Daoy (cell line): Measurements from ENCODE around the gene SPACA4. TPM values are rescaled to one million over a fixed set of nuclear protein-coding genes. Genes with fewer than 3 reads are reported as not detected.

Experiments used
- DNase-seq: peaks from one replicate; pipeline ENCODE4 v3.0.0-alpha.2; 2015; ENCODE audit warnings: low read depth
- total RNA-seq: library from RNA; depleted of rRNA; stranded (reverse); fragments of >200 nt; shearing (Covaris generic); gene quantifications from 2 replicates; pipeline ENCODE4 v1.2.3, GENCODE V29; 2014

Gene SPACA4
- total RNA-seq, 1 experiment from 2014 or later, result not detected

- DNase-seq, result peak; percentile 46
These were observed 9.7 kb upstream of the SPACA4 start for GRCh38 chr19:48596679-48597465.

DNA sequence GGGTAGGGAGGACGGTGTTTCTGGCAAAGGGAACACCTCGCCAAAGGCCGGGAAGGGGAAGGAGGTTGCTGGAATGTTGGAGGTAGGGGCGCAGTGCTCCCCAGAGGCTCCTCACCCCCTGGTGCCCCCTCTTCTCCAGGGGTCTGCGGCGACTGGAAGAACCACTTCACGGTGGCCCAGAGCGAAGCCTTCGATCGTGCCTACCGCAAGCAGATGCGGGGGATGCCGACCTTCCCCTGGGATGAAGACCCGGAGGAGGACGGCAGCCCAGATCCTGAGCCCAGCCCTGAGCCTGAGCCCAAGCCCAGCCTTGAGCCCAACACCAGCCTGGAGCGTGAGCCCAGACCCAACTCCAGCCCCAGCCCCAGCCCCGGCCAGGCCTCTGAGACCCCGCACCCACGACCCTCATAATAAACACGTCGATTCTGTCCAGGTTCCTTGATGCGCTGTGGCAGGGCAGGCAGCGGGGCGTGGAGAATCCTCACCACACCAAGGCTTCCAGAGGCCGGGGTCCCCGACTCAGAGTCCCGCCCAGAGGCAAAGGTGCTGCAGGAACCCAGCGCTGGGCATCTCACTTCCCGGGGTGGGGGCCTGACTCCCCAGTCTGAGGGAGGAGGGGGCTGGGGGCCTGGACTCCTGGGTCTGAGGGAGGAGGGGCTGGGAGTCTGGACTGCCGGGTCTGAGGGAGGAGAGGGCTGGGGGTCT lies 7.4 kb upstream of the SPACA4 start:
- no peak for DNase-seq

DNA sequence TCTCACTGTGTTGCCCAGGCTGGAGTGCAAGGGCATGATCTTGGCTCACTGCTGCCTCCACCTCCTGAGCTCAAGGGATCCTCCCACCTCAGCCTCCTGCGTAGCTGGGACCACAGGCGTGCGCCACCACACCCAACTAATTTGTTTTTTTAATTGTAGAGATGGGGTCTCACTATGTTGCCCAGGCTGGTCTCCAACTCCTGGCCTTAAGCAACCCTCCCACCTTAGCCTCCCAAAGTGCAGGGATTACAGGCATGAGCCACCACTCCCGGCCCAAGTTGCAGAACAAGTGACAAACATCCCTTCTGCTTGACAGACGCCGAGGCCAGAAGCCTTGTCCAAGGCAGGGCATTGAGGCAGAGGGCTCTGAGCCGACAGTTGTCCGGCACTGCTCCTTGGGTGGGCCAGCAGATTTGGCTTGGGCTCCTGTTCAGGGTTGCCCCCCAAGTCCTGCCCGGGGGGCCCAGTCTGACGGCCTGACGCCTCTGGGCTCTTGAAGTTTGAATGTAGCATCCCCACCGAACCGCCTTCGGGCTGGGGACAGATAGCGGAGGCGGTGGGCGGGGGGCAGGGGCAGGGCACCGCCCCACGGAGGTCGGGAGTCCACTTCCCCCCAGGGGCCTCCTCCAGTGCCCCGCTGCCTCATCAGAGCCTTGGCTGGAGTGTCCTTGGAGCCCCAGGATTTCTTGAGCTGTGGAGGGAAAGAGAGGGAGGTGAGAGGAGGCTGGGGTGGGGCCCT lies 5.7 kb upstream of the SPACA4 start:
- DNase-seq, result no peak

DNA sequence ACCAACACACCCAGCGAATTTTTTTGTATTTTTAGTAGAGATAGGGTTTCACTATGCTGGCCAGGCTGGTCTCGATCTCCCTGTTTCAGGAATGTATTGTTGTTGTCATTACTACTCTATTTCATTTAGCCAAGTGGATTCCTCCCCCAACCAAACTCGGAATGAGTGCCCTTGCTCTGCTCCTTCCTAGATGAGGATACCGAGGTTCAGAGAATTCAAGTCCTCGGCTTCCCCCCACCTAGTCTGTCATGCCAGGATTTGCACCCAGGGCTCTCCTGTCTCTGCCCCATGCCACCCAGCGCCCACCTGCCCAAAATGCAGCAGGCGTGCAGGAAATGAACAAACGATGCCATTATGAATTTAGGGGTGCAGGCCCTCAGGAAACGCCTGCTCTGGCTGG lies 3.5 kb upstream of the SPACA4 start:
- DNase-seq, result no peak

GRCh38 chr19:48603449-48603848 lies 3.1 kb upstream of the SPACA4 start:
- DNase-seq, result no peak

DNA sequence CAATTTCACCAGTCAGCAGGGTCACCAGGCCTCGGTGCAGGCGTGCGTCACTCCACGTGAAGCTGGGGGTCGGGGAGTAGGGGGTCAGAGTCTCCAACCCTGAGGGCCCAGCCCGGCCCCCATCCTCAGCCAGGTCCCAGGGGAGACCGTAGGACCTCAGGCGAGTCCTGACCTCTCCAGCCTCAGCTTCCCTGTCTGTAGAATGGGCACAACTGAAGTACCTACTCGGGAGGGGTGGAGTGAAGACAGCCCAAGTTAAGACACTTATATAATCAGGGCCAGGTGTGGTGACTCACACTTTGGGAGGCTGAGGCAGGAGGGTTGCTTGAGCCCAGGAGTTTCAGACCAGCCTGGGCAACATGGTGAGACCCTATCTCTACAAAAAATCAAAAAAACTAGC lies 2.7 kb upstream of the SPACA4 start:
- DNase-seq, result no peak

- DNase-seq, result no peak
These were observed 815 bp downstream of the SPACA4 start for GRCh38 chr19:48607359-48607755.

DNA sequence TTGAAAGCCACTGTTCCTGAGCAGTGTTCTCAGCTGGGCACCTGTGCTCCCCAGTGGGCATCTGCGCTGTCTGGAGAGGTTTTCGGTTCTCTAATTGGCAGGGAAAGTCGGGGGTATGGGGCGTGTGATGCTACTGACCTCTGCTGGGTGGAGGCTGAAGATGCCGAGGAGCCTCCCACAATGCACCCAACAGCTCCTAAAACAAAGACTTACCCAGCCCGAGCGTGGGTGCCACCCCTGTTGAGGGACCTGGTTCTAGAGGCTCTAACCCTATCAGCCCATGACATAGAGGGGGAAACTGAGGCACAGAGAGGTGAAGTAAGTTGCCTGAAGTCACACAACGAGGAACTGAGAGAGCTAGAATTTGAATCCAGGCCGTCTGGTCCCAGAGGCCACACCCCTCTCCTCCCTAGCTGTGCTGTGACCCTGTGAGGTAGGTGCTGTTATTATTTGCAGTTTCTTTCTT lies 2.3 kb downstream of the SPACA4 start:
- DNase-seq, result peak; percentile 70

GRCh38 chr19:48609571-48610108 lies 3.1 kb downstream of the SPACA4 start:
- DNase-seq, result no peak

- DNase-seq, result no peak
These were observed 5.3 kb downstream of the SPACA4 start for GRCh38 chr19:48611872-48612271.

DNA sequence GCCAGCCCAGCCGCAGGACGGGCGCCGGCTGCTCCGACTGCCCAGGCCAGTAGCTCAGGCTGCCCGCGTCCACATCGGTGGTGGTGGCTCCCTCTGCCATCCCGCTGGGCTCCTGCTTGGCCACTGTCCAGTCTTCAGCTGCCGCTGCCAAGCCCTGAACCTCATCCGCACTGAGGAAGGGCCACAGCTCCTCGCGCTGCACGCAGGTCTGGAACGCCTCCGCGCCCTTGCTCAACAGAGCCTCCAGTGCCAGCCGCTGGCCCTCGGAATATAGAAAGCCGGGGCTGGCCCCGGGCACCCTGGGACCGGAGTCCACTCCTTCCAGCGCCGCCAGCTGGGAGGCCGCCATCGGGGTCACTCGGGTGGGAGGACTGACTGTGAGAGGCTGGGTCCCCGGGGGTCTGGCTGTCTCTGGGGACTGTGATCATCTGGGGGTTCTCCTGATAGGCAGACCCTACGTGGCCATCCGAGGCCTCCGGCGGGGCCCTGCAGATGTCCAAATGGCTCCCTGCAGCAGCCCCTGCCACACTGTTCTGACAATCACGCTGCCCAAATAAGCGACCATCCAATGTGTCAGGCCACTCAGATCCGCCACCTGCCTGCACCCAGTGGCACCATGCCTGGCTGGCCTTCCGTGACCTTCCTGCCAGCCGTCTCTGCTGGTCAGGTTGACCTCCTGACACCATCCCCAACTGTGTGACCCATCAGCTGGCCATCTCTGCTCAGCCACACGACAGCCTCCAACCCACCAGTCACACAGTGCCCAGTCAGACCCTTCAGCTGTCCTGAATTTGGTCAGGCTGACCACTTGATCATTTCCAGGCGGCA lies 6.7 kb downstream of the SPACA4 start:
- DNase-seq, result no peak

GRCh38 chr19:48613852-48614435 lies 7.4 kb downstream of the SPACA4 start:
- DNase-seq, result no peak

GRCh38 chr19:48614436-48615230 lies 8.1 kb downstream of the SPACA4 start, which contains the start of gene FAM83E:
TSS of gene FAM83E (minus strand) at chr19:48615076. CDS start at chr19:48613372, 1,704 bp downstream.
- DNase-seq, result peak; percentile 46

DNA sequence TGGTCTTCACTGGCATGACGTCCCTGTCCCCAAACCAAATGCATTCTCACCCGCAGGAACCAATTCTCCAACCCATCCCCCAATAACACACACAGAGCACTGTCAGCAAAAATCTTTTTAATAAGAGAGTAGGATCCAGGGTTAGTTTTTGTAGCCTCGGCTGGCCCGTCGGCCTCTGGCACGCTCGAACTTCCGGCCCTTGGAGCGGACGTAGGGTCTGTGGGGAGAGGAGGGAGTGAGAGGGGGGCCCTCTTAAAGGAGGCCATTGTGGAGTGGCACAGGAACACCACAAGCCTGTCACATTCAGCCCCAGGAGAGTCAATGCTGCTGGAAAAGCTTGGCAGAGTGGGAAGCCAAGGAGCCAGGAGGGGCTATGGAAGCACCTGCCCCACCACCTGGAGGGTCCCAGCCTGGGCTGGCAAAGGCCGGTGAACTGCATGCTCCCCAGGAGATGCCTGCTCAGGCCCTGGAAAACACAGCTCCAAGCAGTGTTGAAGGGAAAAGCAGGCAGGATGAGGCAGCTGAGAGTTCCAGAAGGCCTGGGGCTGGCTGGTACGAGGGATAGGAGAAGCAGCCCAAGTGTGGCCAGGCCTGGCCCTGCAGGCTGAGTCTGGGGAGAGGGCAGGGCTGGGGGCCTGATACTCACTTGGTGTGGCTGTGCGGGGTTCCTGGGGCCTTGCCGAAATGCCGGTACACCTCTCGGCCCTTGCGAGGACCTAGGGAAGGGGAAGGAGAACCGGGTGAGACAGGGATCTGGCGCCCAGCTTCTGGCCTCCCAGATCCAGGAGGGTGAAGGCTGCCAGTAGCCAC lies 8.9 kb downstream of the SPACA4 start:
- DNase-seq, result no peak

- DNase-seq, result no peak
These were observed 9.5 kb downstream of the SPACA4 start for GRCh38 chr19:48616041-48616436.

- no peak for DNase-seq
These were observed 10.0 kb downstream of the SPACA4 start for GRCh38 chr19:48616491-48617056.

DNA sequence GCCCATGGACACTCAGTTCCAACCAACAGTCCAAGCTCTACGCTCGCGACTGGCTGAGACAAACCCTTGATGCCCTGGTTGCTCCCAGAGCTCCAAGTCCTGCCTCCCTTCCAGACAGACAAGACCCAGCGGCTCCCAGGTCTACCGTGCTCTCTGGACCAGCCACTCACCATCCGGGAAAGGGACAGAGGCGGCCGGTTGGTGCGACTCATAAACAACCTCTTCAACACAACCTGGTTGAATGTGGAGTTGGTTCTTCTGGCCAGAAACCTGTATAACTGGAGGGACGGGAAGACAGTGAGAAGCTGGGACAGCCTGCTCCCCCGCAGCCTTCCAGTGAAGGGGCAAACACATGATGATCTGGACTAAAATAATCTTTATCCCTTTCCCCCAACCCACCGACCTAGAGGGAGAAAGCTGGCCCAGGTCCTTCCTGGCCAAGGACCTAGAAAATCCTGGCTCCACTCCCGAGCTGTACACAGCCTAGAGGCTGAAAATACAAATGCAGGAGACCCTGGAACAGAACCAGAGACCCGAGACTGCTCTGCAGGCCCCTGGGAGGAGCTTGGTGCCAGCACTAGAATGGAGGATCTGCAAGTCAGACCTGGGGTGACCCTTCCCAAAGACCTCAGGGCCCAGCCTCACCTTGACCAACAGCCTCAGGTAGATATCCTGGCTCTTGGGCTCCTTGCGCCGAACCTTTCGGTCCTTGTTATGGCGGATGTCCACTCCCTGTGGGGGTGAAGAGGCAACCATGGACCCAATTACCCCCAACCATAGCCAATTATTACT lies 10.8 kb downstream of the SPACA4 start:
- DNase-seq, result no peak
